ENCODE data around the gene DENND1B.

DNA sequence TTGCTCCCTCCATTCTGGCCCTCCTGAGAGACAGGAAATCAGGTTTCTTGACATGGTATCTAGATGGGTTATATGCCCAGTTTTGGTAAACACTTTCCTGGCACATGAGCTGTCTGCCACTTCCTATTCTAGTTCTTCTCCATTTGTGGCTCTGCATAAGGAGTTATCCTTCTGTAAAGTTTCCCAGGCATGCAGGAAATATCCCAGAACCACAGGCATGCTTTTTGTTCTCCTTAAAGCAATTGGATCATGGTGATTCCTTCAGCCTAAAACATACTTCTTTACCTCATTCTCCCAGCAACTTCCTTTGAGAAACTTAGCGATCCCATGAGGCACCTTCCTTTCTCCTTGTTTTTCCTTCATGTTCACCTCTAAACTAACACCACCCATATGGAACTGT, 307.4 kb downstream of the DENND1B start:
- TF ChIP-seq, protein P1, sequence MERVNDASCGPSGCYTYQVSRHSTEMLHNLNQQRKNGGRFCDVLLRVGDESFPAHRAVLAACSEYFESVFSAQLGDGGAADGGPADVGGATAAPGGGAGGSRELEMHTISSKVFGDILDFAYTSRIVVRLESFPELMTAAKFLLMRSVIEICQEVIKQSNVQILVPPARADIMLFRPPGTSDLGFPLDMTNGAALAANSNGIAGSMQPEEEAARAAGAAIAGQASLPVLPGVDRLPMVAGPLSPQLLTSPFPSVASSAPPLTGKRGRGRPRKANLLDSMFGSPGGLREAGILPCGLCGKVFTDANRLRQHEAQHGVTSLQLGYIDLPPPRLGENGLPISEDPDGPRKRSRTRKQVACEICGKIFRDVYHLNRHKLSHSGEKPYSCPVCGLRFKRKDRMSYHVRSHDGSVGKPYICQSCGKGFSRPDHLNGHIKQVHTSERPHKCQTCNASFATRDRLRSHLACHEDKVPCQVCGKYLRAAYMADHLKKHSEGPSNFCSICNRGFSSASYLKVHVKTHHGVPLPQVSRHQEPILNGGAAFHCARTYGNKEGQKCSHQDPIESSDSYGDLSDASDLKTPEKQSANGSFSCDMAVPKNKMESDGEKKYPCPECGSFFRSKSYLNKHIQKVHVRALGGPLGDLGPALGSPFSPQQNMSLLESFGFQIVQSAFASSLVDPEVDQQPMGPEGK (tag by site-specific recombination; IDR thresholded peaks at IDR 0.05): no peak
- TF ChIP-seq YY1 (tag by site-specific recombination; IDR thresholded peaks at IDR 0.05): no peak
- no peak for TF ChIP-seq ZNF354C (tag by site-specific recombination; IDR thresholded peaks at IDR 0.05; ENCODE audit: borderline replicate concordance, low read depth)
- TF ChIP-seq, protein P2, sequence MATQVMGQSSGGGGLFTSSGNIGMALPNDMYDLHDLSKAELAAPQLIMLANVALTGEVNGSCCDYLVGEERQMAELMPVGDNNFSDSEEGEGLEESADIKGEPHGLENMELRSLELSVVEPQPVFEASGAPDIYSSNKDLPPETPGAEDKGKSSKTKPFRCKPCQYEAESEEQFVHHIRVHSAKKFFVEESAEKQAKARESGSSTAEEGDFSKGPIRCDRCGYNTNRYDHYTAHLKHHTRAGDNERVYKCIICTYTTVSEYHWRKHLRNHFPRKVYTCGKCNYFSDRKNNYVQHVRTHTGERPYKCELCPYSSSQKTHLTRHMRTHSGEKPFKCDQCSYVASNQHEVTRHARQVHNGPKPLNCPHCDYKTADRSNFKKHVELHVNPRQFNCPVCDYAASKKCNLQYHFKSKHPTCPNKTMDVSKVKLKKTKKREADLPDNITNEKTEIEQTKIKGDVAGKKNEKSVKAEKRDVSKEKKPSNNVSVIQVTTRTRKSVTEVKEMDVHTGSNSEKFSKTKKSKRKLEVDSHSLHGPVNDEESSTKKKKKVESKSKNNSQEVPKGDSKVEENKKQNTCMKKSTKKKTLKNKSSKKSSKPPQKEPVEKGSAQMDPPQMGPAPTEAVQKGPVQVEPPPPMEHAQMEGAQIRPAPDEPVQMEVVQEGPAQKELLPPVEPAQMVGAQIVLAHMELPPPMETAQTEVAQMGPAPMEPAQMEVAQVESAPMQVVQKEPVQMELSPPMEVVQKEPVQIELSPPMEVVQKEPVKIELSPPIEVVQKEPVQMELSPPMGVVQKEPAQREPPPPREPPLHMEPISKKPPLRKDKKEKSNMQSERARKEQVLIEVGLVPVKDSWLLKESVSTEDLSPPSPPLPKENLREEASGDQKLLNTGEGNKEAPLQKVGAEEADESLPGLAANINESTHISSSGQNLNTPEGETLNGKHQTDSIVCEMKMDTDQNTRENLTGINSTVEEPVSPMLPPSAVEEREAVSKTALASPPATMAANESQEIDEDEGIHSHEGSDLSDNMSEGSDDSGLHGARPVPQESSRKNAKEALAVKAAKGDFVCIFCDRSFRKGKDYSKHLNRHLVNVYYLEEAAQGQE (tag by site-specific recombination; IDR thresholded peaks at IDR 0.05): no peak
